K562 (cell line): ENCODE results near the gene PI4KA. TPM values are rescaled to one million over a fixed set of nuclear protein-coding genes. Genes with fewer than 3 reads are reported as not detected.
A peak's percentile ranks its signal among the peaks of the same experiment; 100 is the strongest.

ENCODE experiments used
- ATAC-seq: fragments of 200-7000 bp; cut with Tn5 transposase; 3 replicates; pipeline ENCODE4 v1.9.1; 2020; ENCODE audit warnings: moderate library complexity
- BruUV-seq: library from RNA; stranded (reverse); fragments of 400-500 nt; replicated peaks from 2 replicates; lab custom pipeline; 2021; lab: Mats Ljungman, UMichigan
- CTCF ChIA-PET: fragments of 300-600 bp; formaldehyde crosslinking; extraction: SDS; loops from one replicate; lab custom pipeline; 2021; ENCODE audit warnings: low intra/inter-chr PET ratio; lab: Yijun Ruan, JAX
- POLR2A ChIA-PET: fragments of 300-600, 350-650 bp; sonication (Branson Sonifier 250); formaldehyde crosslinking; extraction: SDS; loops from one replicate; lab custom pipeline; 2021; ENCODE audit warnings: antibody characterized with exemption, inconsistent platforms; lab: Yijun Ruan, JAX
- DNase-seq, 4 experiments: peaks; one replicate each; pipeline versions ENCODE4 v3.0.0 to v3.0.0-alpha.2; 2011 to 2018; ENCODE audit warnings: low spot score in 3 of 4, mixed read lengths in 3 of 4; ENCODE audit errors: extremely low read depth in 1 of 4
- FAIRE-seq: peaks from 2 replicates; lab custom pipeline; 2011; peaks lifted over from hg19 to GRCh38; lab: Jason Lieb, UNC
- H2AFZ ChIP-seq: 2 replicates; pipeline ENCODE4 v1.6.0; 2011; ENCODE audit warnings: low read depth, low read length, control low read depth, inconsistent platforms
- H3K27ac ChIP-seq: fragments of 200-600 bp; 3 replicates; pipeline ENCODE4 v1.8.0; 2011; ENCODE audit warnings: low read depth, mild to moderate bottlenecking, control low read depth, inconsistent platforms, low read length, moderate library complexity, mixed read lengths; ENCODE audit errors: extremely low read depth
- H3K27me3 ChIP-seq, 2 experiments: fragments of 300-600 bp in 1 of 2; 2 replicates in 1 of 2; 3 replicates in 1 of 2; pipeline versions ENCODE4 v1.6.0 to v1.8.0; 2011; ENCODE audit warnings: inconsistent platforms in 2 of 2, low read length in 2 of 2, mild to moderate bottlenecking in 1 of 2, mixed read lengths in 1 of 2, moderate library complexity in 1 of 2; ENCODE audit not compliant: control insufficient read depth in 2 of 2, insufficient read depth in 2 of 2
- H3K36me3 ChIP-seq: fragments of 300-600 bp; 3 replicates; pipeline ENCODE4 v1.8.0; 2011; ENCODE audit warnings: mild to moderate bottlenecking, low read length, inconsistent platforms; ENCODE audit not compliant: control insufficient read depth, insufficient read depth
- H3K4me1 ChIP-seq, 2 experiments: fragments of 200-600 bp in 1 of 2; replicated peaks in 1 of 2; 2 replicates in 1 of 2; 3 replicates in 1 of 2; pipeline versions ENCODE4 v1.5.1 to v1.8.0; 2011; ENCODE audit warnings: inconsistent platforms in 2 of 2, low read length in 2 of 2, mild to moderate bottlenecking in 1 of 2, mixed read lengths in 1 of 2, moderate library complexity in 1 of 2; ENCODE audit not compliant: control insufficient read depth in 2 of 2, insufficient read depth in 2 of 2
- H3K4me2 ChIP-seq: 2 replicates; pipeline ENCODE4 v1.6.1; 2011; ENCODE audit warnings: low read length, control low read depth, inconsistent platforms, mixed read lengths; ENCODE audit not compliant: insufficient read depth
- H3K4me3 ChIP-seq: fragments of 200-600 bp; sonication (generic), shearing (Covaris generic); 2 replicates; pipeline ENCODE4 v1.5.1; 2016; ENCODE audit warnings: control low read depth, inconsistent platforms
- H3K79me2 ChIP-seq: fragments of 200-600 bp; 3 replicates; pipeline ENCODE4 v1.8.0; 2011; ENCODE audit warnings: low read length, inconsistent platforms; ENCODE audit not compliant: control insufficient read depth, insufficient read depth
- H3K9ac ChIP-seq, 2 experiments: 2 replicates each; pipeline versions ENCODE4 v1.6.0 to v1.6.1; 2011; ENCODE audit warnings: low read depth in 2 of 2, low read length in 2 of 2, control low read depth in 1 of 2, inconsistent platforms in 1 of 2, mild to moderate bottlenecking in 1 of 2, mixed read lengths in 1 of 2; ENCODE audit not compliant: insufficient read depth in 1 of 2
- H3K9me1 ChIP-seq: one replicate; pipeline ENCODE4 v1.6.0; 2011; ENCODE audit warnings: inconsistent platforms, mild to moderate bottlenecking, low read length, moderate library complexity; ENCODE audit not compliant: control insufficient read depth, insufficient read depth
- H3K9me3 ChIP-seq: replicated peaks from 2 replicates; pipeline ENCODE4 v1.5.1; 2011; ENCODE audit warnings: low read depth, low read length, inconsistent platforms; ENCODE audit not compliant: control insufficient read depth, insufficient read depth
- H4K20me1 ChIP-seq: replicated peaks from 2 replicates; pipeline ENCODE4 v1.6.1; 2011; ENCODE audit warnings: low read length, inconsistent platforms, mixed read lengths; ENCODE audit not compliant: control insufficient read depth, insufficient read depth
- COPS2 ChIP-seq: fragments of 450-650 bp; conservative IDR thresholded peaks from 2 replicates; pipeline ENCODE4 v1.6.1; 2016; ENCODE audit warnings: mild to moderate bottlenecking, moderate library complexity
- HDAC1 ChIP-seq, 2 experiments: fragments of 450-650 bp; IDR thresholded peaks; 2 replicates each; pipeline ENCODE4 v1.6.1; 2016 to 2017; ENCODE audit warnings: inconsistent platforms in 1 of 2, mild to moderate bottlenecking in 1 of 2, moderate library complexity in 1 of 2
- POLR2A ChIP-seq: fragments of 450-650 bp; conservative IDR thresholded peaks from 2 replicates; pipeline ENCODE4 v1.6.1; 2016
- POLR2G ChIP-seq: fragments of 200-400 bp; formaldehyde crosslinking; IDR thresholded peaks from 2 replicates; pipeline ENCODE4 v1.6.1; 2017; ENCODE audit warnings: low read depth, mild to moderate bottlenecking, antibody characterized with exemption, low read length, moderate library complexity
- SLC30A9 ChIP-seq: fragments of 250-450 bp; sonication (Bioruptor Pico); IDR thresholded peaks from 2 replicates; pipeline ENCODE4 v1.8.0; 2022; ENCODE audit warnings: mild to moderate bottlenecking, moderate library complexity
- TAF15 ChIP-seq: fragments of 200-400 bp; formaldehyde crosslinking; IDR thresholded peaks from 2 replicates; pipeline ENCODE4 v1.6.1; 2017; ENCODE audit warnings: mild to moderate bottlenecking, low read depth, low read length, moderate library complexity
- ZFP91 ChIP-seq: sonication (generic); formaldehyde crosslinking; IDR thresholded peaks from 2 replicates; pipeline ENCODE4 v1.8.0; 2022; ENCODE audit warnings: mild to moderate bottlenecking, missing genetic modification reagents
- ZNF224 ChIP-seq: sonication (generic); formaldehyde crosslinking; IDR thresholded peaks from 2 replicates; pipeline ENCODE4 v1.8.0; 2022; ENCODE audit warnings: mild to moderate bottlenecking, missing genetic modification reagents
- WGBS: fragments of 100-300 bp; shearing (Covaris generic); methylation state at CpG from one replicate; pipeline ENCODE4 v1.1.6; 2016; ENCODE audit warnings: low coverage, mixed read lengths; ENCODE audit not compliant: insufficient coverage; ENCODE audit errors: missing lambda C conversion rate; 5-methylcytosine and 5-hydroxymethylcytosine counted together
- in situ Hi-C: fragments of 300-500 bp; cut with MboI; formaldehyde crosslinking; loops from 4 replicates; pipeline ENCODE4 v1.15.0; 2018; ENCODE audit warnings: inconsistent platforms, mixed read lengths
- intact Hi-C: fragments of 100-400 bp; cut with micrococcal nuclease; formaldehyde crosslinking; loops from 2 replicates; pipeline ENCODE4 v1.14.2; 2022
- polyA plus RNA-seq, 8 experiments: library from polyadenylated mRNA; depleted of rRNA in 4 of 8; stranded (reverse) in 5 of 8; unstranded in 3 of 8; fragments of >200 nt; fragmentation: Nextera tagmentation in 2 of 8; fragmentation: Illumina TruSeq in 1 of 8; extraction: Ambion mirVana in 2 of 8; extraction: Trizol in 1 of 8; gene quantifications; 2 replicates each; pipeline versions ENCODE4 v1.2.1 to v1.2.3, GENCODE V29; 2011 to 2014; ENCODE audit warnings: inconsistent platforms in 1 of 8, missing spikeins in 1 of 8
- total RNA-seq, 7 experiments: library from RNA; depleted of rRNA in 6 of 7; stranded (reverse); fragments of >200 nt in 6 of 7; fragmentation: Illumina TruSeq in 2 of 7; extraction: Trizol in 2 of 7; gene quantifications; 2 replicates each; pipeline versions ENCODE4 v1.2.1 to v1.2.3, GENCODE V29; 2011 to 2021; ENCODE audit warnings: low replicate concordance in 1 of 7
- TF ChIP-seq, protein P1 (sequence below): fragments of 450-650 bp; formaldehyde crosslinking; IDR thresholded peaks from 2 replicates; pipeline ENCODE4 v1.4.0; 2020; ENCODE audit warnings: mild to moderate bottlenecking
- TF ChIP-seq, protein P2 (sequence below): sonication (generic); formaldehyde crosslinking; IDR thresholded peaks from 2 replicates; pipeline ENCODE4 v1.8.1; 2023; ENCODE audit warnings: mild to moderate bottlenecking, missing genetic modification reagents

The PI4KA gene
- total and polyA plus RNA-seq, 9 of the 15 experiments (the other 6 are each of a cell fraction or from before 2014, with no cell fraction given), result 7.3 to 187 (median 84.7) TPM

GRCh38 chr22:20720692-20721408 is 137.8 kb downstream of the PI4KA start:
- peak overlapping the region in 1 of 2 experiments; percentile 51; a peak in 1 of 4 replicates for H3K9ac ChIP-seq
- peaks cover 0 to 8% of the 10 kb centered on the region in 2 experiments; a peak in 2 of 5 replicates for H3K4me1 ChIP-seq
- ATAC-seq, result peak; percentile 8; the same call in 2 of the 3 replicates
- peak in 2 of 4 experiments; percentile 19 to 24 for DNase-seq
- intact Hi-C loops (loop anchor here (5.0 kb wide), 1 partner anchor 41 kb away; no protein-coding TSS in a partner anchor), in situ Hi-C loops (no loop called here)
- H3K4me2 ChIP-seq, result no peak overlapping the region
- 73% methylated on average over 13 of the region's 13 CpGs for WGBS
- POLR2A ChIA-PET, result interaction anchor here (1.0 to 1.8 kb wide), 5 partner anchors 10 to 42 kb away, joined by 3 to 5 read pairs (median 4); no protein-coding TSS in a partner anchor
- CTCF ChIA-PET, result interaction anchor here (0.6 kb wide), 1 partner anchor 9 kb away, joined by 3 read pairs; no protein-coding TSS in a partner anchor
- BruUV-seq, result no TSS peak
- no peaks in the 10 kb centered on the region for H3K9me1 ChIP-seq
- H3K4me3 ChIP-seq, result no peak overlapping the region
- no peak overlapping the region for H2AFZ ChIP-seq
- H3K79me2 ChIP-seq, result no peaks in the 10 kb centered on the region
- H3K9me3 ChIP-seq, result no peaks in the 10 kb centered on the region
- no peak for FAIRE-seq
- no peaks in the 10 kb centered on the region for H3K27me3 ChIP-seq
- peaks cover 25% of the 10 kb centered on the region; the same call in 1 of the 3 replicates for H3K36me3 ChIP-seq
- no peak overlapping the region for H3K27ac ChIP-seq
- H4K20me1 ChIP-seq, result no peaks in the 10 kb centered on the region
- TF ChIP-seq ZNF224 (CRISPR knock-in tag) (no peak), SLC30A9 (CRISPR knock-in tag) (no peak), ZFP91 (CRISPR knock-in tag) (no peak), TAF15 (0 out of 2 replicates have a peak, but pooled peaks have one; percentile 73), HDAC1 (IDR thresholded peaks at IDR 0.05) (no peak), COPS2 (no peak), POLR2A (no peak), POLR2G (no peak)
- TF ChIP-seq, protein P1, sequence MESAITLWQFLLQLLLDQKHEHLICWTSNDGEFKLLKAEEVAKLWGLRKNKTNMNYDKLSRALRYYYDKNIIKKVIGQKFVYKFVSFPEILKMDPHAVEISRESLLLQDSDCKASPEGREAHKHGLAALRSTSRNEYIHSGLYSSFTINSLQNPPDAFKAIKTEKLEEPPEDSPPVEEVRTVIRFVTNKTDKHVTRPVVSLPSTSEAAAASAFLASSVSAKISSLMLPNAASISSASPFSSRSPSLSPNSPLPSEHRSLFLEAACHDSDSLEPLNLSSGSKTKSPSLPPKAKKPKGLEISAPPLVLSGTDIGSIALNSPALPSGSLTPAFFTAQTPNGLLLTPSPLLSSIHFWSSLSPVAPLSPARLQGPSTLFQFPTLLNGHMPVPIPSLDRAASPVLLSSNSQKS (CRISPR knock-in tag), result no peak
- TF ChIP-seq, protein P2, sequence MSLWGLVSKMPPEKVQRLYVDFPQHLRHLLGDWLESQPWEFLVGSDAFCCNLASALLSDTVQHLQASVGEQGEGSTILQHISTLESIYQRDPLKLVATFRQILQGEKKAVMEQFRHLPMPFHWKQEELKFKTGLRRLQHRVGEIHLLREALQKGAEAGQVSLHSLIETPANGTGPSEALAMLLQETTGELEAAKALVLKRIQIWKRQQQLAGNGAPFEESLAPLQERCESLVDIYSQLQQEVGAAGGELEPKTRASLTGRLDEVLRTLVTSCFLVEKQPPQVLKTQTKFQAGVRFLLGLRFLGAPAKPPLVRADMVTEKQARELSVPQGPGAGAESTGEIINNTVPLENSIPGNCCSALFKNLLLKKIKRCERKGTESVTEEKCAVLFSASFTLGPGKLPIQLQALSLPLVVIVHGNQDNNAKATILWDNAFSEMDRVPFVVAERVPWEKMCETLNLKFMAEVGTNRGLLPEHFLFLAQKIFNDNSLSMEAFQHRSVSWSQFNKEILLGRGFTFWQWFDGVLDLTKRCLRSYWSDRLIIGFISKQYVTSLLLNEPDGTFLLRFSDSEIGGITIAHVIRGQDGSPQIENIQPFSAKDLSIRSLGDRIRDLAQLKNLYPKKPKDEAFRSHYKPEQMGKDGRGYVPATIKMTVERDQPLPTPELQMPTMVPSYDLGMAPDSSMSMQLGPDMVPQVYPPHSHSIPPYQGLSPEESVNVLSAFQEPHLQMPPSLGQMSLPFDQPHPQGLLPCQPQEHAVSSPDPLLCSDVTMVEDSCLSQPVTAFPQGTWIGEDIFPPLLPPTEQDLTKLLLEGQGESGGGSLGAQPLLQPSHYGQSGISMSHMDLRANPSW, result no peak
